Stimulated activated CD8-positive, alpha-beta memory T cell treated with anti-CD3 and anti-CD28 coated beads, Interleukin-2, amount 100 ng/mL, for 48 hours (primary cell): Measurements from ENCODE around the gene KRTAP12-4.
"Not testable (repeated sequence)": the region's sequence is repeated elsewhere in the genome, so short reads cannot be mapped to it uniquely, and the experiment has no call there.

ENCODE experiments used
- DNase-seq, 2 donors: peaks; one replicate each; pipeline ENCODE4 v3.0.0-alpha.2; 2020; ENCODE audit warnings: low read depth in 2 of 2

Gene KRTAP12-4

GRCh38 chr21:44656868-44657267, 2.4 kb upstream of the KRTAP12-4 start:
- no peak for DNase-seq

GRCh38 chr21:44653656-44654575, 543 bp downstream of the KRTAP12-4 start:
- no peak for DNase-seq

GRCh38 chr21:44653123-44653522, 1.3 kb downstream of the KRTAP12-4 start:
- no peak for DNase-seq

- no peak for DNase-seq
Observed at GRCh38 chr21:44650973-44651675, 3.3 kb downstream of the KRTAP12-4 start.

GRCh38 chr21:44650265-44650972, 4.0 kb downstream of the KRTAP12-4 start:
- no peak for DNase-seq

- no peak for DNase-seq
Observed at GRCh38 chr21:44649521-44650100, 4.8 kb downstream of the KRTAP12-4 start.

- no peak for DNase-seq
Observed at GRCh38 chr21:44648557-44649311, 5.7 kb downstream of the KRTAP12-4 start.

- DNase-seq, result no peak
Observed at GRCh38 chr21:44647222-44647552, 7.3 kb downstream of the KRTAP12-4 start.

- not testable (repeated sequence) for DNase-seq
Observed at GRCh38 chr21:44646366-44647221, 7.9 kb downstream of the KRTAP12-4 start, which contains the start of gene KRTAP10-11. Gene KRTAP10-11, plus strand, starts transcription at chr21:44646414. Its CDS starts 45 bp downstream, at chr21:44646459.

GRCh38 chr21:44644878-44645277, 9.6 kb downstream of the KRTAP12-4 start:
- DNase-seq, result no peak

GRCh38 chr21:44643741-44644310, 10.6 kb downstream of the KRTAP12-4 start:
- DNase-seq, result no peak

- DNase-seq, result no peak
Observed at GRCh38 chr21:44640761-44641160, 13.7 kb downstream of the KRTAP12-4 start.

GRCh38 chr21:44639331-44639655, 15.2 kb downstream of the KRTAP12-4 start:
- no peak for DNase-seq

GRCh38 chr21:44638506-44639330, 15.7 kb downstream of the KRTAP12-4 start:
- DNase-seq, result not testable (repeated sequence)

- DNase-seq, result not testable (repeated sequence)
Observed at GRCh38 chr21:44637851-44638348, 16.6 kb downstream of the KRTAP12-4 start.

- DNase-seq, result no peak
Observed at GRCh38 chr21:44637018-44637850, 17.2 kb downstream of the KRTAP12-4 start, which contains the start of gene KRTAP10-10. Gene KRTAP10-10, plus strand, starts transcription at chr21:44637356. Its CDS starts 62 bp downstream, at chr21:44637418.

GRCh38 chr21:44636209-44637017, 18.0 kb downstream of the KRTAP12-4 start:
- no peak for DNase-seq
